Trophoblast cell (in vitro differentiated cells and primary cell): ENCODE measurements around the gene FXYD5.

ENCODE experiments used
- DNase-seq, 2 donors: peaks; one replicate each; pipeline ENCODE4 v3.0.0-alpha.2; 2016
- H2AFZ ChIP-seq: 2 replicates; pipeline ENCODE4 v1.6.1; 2013; ENCODE audit warnings: low read length, moderate library complexity, mild to moderate bottlenecking; ENCODE audit not compliant: insufficient read depth, poor library complexity
- H2AK5ac ChIP-seq: 2 replicates; pipeline ENCODE4 v1.6.1; 2013; ENCODE audit warnings: mild to moderate bottlenecking, low read length
- H2BK120ac ChIP-seq: 2 replicates; pipeline ENCODE4 v1.6.1; 2013; ENCODE audit warnings: low read length, mild to moderate bottlenecking, moderate library complexity; ENCODE audit not compliant: insufficient read depth, poor library complexity
- H2BK12ac ChIP-seq: 2 replicates; pipeline ENCODE4 v1.6.1; 2013; ENCODE audit warnings: mild to moderate bottlenecking, low read length, moderate library complexity
- H2BK5ac ChIP-seq: 2 replicates; pipeline ENCODE4 v1.6.1; 2013; ENCODE audit warnings: low read length, low read depth, moderate library complexity, mild to moderate bottlenecking; ENCODE audit not compliant: poor library complexity
- H3K14ac ChIP-seq: 2 replicates; pipeline ENCODE4 v1.6.1; 2013; ENCODE audit warnings: mild to moderate bottlenecking, low read length
- H3K18ac ChIP-seq: 2 replicates; pipeline ENCODE4 v1.6.1; 2013; ENCODE audit warnings: mild to moderate bottlenecking, low read length
- H3K23ac ChIP-seq: 2 replicates; pipeline ENCODE4 v1.6.1; 2013; ENCODE audit warnings: low read length
- H3K27ac ChIP-seq: 2 replicates; pipeline ENCODE4 v1.5.1; 2013; ENCODE audit warnings: low read depth, mild to moderate bottlenecking, inconsistent platforms, low read length, moderate library complexity
- H3K27me3 ChIP-seq: 2 replicates; pipeline ENCODE4 v1.6.1; 2013; ENCODE audit warnings: inconsistent platforms, mild to moderate bottlenecking, low read length, moderate library complexity; ENCODE audit not compliant: insufficient read depth
- H3K36me3 ChIP-seq, 2 experiments: 1 replicate in 1 of 2; 2 replicates in 1 of 2; pipeline ENCODE4 v1.6.1; 2013; ENCODE audit warnings: low read length in 2 of 2, mild to moderate bottlenecking in 2 of 2, moderate library complexity in 1 of 2; ENCODE audit not compliant: insufficient read depth in 2 of 2, control insufficient read depth in 1 of 2
- H3K4ac ChIP-seq: 2 replicates; pipeline ENCODE4 v1.6.1; 2013; ENCODE audit warnings: low read depth, mild to moderate bottlenecking, low read length, moderate library complexity
- H3K4me1 ChIP-seq, 2 experiments: 1 replicate in 1 of 2; 2 replicates in 1 of 2; pipeline ENCODE4 v1.6.1; 2013; ENCODE audit warnings: low read length in 2 of 2, mild to moderate bottlenecking in 2 of 2, moderate library complexity in 1 of 2; ENCODE audit not compliant: insufficient read depth in 2 of 2, control insufficient read depth in 1 of 2
- H3K4me2 ChIP-seq: 2 replicates; pipeline ENCODE4 v1.6.1; 2013; ENCODE audit warnings: inconsistent platforms, mild to moderate bottlenecking, low read length, moderate library complexity
- H3K4me3 ChIP-seq: 2 replicates; pipeline ENCODE4 v1.5.1; 2013; ENCODE audit warnings: mild to moderate bottlenecking, low read depth, low read length, inconsistent platforms
- H3K79me1 ChIP-seq: one replicate; pipeline ENCODE4 v1.6.1; 2013; ENCODE audit warnings: low read length
- H3K79me2 ChIP-seq: 2 replicates; pipeline ENCODE4 v1.6.1; 2013; ENCODE audit warnings: low read length, mild to moderate bottlenecking; ENCODE audit not compliant: control insufficient read depth, insufficient read depth, poor library complexity
- H3K9ac ChIP-seq: 2 replicates; pipeline ENCODE4 v1.6.1; 2013; ENCODE audit warnings: mild to moderate bottlenecking, low read length
- H3K9me3 ChIP-seq: 2 replicates; pipeline ENCODE4 v1.6.1; 2013; ENCODE audit warnings: low read depth, mild to moderate bottlenecking, control low read depth, inconsistent platforms, low read length; ENCODE audit not compliant: insufficient read depth
- H4K12ac ChIP-seq: 2 replicates; pipeline ENCODE4 v1.6.1; 2013; ENCODE audit warnings: low read depth, mild to moderate bottlenecking, low read length, moderate library complexity
- H4K8ac ChIP-seq: 2 replicates; pipeline ENCODE4 v1.6.1; 2013; ENCODE audit warnings: low read depth, mild to moderate bottlenecking, low read length, moderate library complexity
- H4K91ac ChIP-seq: one replicate; pipeline ENCODE4 v1.6.1; 2013; ENCODE audit warnings: low read depth, mild to moderate bottlenecking, low read length, moderate library complexity
- WGBS: extraction: QIAGEN DNeasy Blood & Tissue Kit; methylation state at CpG from one replicate; pipeline ENCODE4 v1.1.7; 2013; ENCODE audit warnings: missing lambda C conversion rate; ENCODE audit not compliant: insufficient read length, insufficient coverage; ENCODE audit errors: extremely low coverage; 5-methylcytosine and 5-hydroxymethylcytosine counted together

Gene FXYD5

GRCh38 chr19:35106898-35107541 is 47.5 kb upstream of the FXYD5 start:
- Histone ChIP-seq H4K91ac (no peak overlapping the region), H3K23ac (no peak overlapping the region), H3K27ac (no peak overlapping the region), H3K4me1 (no peaks in the 10 kb centered on the region), H2BK5ac (no peak overlapping the region), H3K9me3 (peaks cover 8% of the 10 kb centered on the region), H2BK12ac (no peak overlapping the region), H3K9ac (no peak overlapping the region), H4K8ac (no peak overlapping the region), H3K18ac (no peak overlapping the region), H3K36me3 (no peaks in the 10 kb centered on the region), H3K4me2 (no peak overlapping the region), H4K12ac (no peak overlapping the region), H3K27me3 (no peaks in the 10 kb centered on the region), H2AFZ (no peak overlapping the region), H3K79me2 (no peaks in the 10 kb centered on the region), H3K4ac (no peak overlapping the region), H3K14ac (no peak overlapping the region), H2AK5ac (no peak overlapping the region), H2BK120ac (no peak overlapping the region), H3K79me1 (no peaks in the 10 kb centered on the region), H3K4me3 (no peak overlapping the region)
- no CpG with 5 or more reads among the region's 2 CpGs for WGBS
- DNase-seq: no peak

DNA sequence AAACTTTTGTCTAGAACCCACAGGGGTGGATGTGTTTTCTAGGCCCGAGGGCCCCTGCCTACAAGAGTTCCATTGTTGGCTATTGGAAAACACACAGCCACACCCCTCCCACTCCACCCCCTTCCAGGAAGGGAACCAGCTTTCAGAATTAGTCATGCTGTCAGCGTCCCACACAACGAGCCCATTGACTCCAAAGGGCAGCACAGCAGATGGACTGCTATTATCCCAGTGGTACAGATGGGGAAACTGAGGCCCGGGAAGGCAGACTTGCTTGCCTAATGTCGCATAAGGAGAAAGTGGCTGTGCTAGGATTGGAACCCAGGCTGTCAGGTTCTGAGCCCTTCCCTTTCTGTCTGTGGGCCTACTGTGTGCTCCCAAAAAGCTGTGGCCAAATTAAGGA is 47.0 kb upstream of the FXYD5 start:
- Histone ChIP-seq H3K79me1 (no peaks in the 10 kb centered on the region), H3K79me2 (no peaks in the 10 kb centered on the region), H2AK5ac (no peak overlapping the region), H4K8ac (no peak overlapping the region), H4K12ac (no peak overlapping the region), H3K27ac (no peak overlapping the region), H2AFZ (no peak overlapping the region), H4K91ac (no peak overlapping the region), H3K4me2 (no peak overlapping the region), H2BK5ac (no peak overlapping the region), H3K4me3 (no peak overlapping the region), H3K9ac (no peak overlapping the region), H3K9me3 (peaks cover 8% of the 10 kb centered on the region), H3K14ac (no peak overlapping the region), H2BK120ac (no peak overlapping the region), H2BK12ac (no peak overlapping the region), H3K18ac (no peak overlapping the region), H3K4ac (no peak overlapping the region), H3K27me3 (no peaks in the 10 kb centered on the region), H3K4me1 (no peaks in the 10 kb centered on the region), H3K36me3 (no peaks in the 10 kb centered on the region), H3K23ac (no peak overlapping the region)
- no peak for DNase-seq
- WGBS: no CpG with 5 or more reads among the region's 5 CpGs

DNA sequence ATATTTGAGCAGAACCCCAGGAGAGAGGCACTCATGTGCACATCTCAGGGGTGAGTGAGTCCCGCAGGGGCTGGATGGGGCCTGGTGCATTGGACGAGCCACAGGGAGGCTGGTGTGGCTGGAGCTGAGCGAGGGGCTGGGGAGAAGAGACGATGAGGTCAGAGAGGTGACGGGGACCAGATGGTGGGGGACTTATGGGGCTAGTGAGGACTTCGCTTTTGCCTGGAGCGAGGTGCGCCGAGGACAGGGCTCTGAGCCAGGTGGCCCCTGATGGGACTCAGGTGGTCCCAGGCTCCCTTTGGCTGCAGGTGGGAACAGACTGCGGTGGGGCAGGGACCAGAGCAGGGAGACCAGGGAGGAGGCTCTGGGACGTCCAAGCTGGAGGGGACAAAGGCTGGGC is 45.8 kb upstream of the FXYD5 start:
- Histone ChIP-seq H3K4me3 (no peak overlapping the region), H3K9me3 (peaks cover 8% of the 10 kb centered on the region), H3K79me2 (no peaks in the 10 kb centered on the region), H2BK12ac (no peak overlapping the region), H4K91ac (no peak overlapping the region), H3K23ac (no peak overlapping the region), H3K79me1 (no peaks in the 10 kb centered on the region), H2BK120ac (no peak overlapping the region), H3K18ac (no peak overlapping the region), H3K14ac (no peak overlapping the region), H3K27ac (no peak overlapping the region), H3K9ac (no peak overlapping the region), H3K4me1 (no peaks in the 10 kb centered on the region), H3K4ac (no peak overlapping the region), H2AFZ (no peak overlapping the region), H3K27me3 (no peaks in the 10 kb centered on the region), H3K4me2 (no peak overlapping the region), H3K36me3 (no peaks in the 10 kb centered on the region), H4K8ac (no peak overlapping the region), H2AK5ac (no peak overlapping the region), H4K12ac (no peak overlapping the region), H2BK5ac (no peak overlapping the region)
- DNase-seq: no peak
- no CpG with 5 or more reads among the region's 11 CpGs for WGBS

GRCh38 chr19:35109395-35110112 is 45.0 kb upstream of the FXYD5 start:
- no peak overlapping the region for H2AK5ac ChIP-seq
- peaks cover 0 to under 1% of the 10 kb centered on the region in 2 experiments for H3K4me1 ChIP-seq
- H3K36me3 ChIP-seq: no peaks in the 10 kb centered on the region
- no peak overlapping the region for H4K91ac ChIP-seq
- peaks cover 8% of the 10 kb centered on the region for H3K9me3 ChIP-seq
- no peaks in the 10 kb centered on the region for H3K79me2 ChIP-seq
- no peak overlapping the region for H3K4ac ChIP-seq
- no peak overlapping the region for H3K4me3 ChIP-seq
- no peak overlapping the region for H3K23ac ChIP-seq
- H3K18ac ChIP-seq: no peak overlapping the region
- no peak overlapping the region for H4K12ac ChIP-seq
- H3K79me1 ChIP-seq: no peaks in the 10 kb centered on the region
- H4K8ac ChIP-seq: no peak overlapping the region
- H2BK12ac ChIP-seq: no peak overlapping the region
- H2BK5ac ChIP-seq: no peak overlapping the region
- no peak overlapping the region for H3K27ac ChIP-seq
- no peak overlapping the region for H3K9ac ChIP-seq
- no peak overlapping the region for H3K14ac ChIP-seq
- no CpG with 5 or more reads among the region's 22 CpGs for WGBS
- no peak overlapping the region for H2BK120ac ChIP-seq
- no peak overlapping the region for H2AFZ ChIP-seq
- no peak for DNase-seq
- no peaks in the 10 kb centered on the region for H3K27me3 ChIP-seq
- no peak overlapping the region for H3K4me2 ChIP-seq
